ENCODE data around the gene CFAP92.

Gene CFAP92

GRCh38 chr3:128922804-128923459 is 70.9 kb downstream of the CFAP92 start:
- Histone ChIP-seq H3K27ac (ENCODE audit: low read depth, low read length, poor library complexity, severe bottlenecking) (no peak overlapping the region), H3K36me3 (ENCODE audit: insufficient read depth, low read length) (peaks cover 20% of the 10 kb centered on the region), H3K9me2 (ENCODE audit: low read depth, low read length) (no peaks in the 10 kb centered on the region), H3K9me3 (ENCODE audit: low read length) (peaks cover 17% of the 10 kb centered on the region), H3K4me3 (ENCODE audit: low read depth, low read length, poor library complexity, severe bottlenecking) (peak overlapping the region; percentile 14), H3K4me1 (ENCODE audit: insufficient read depth, low read length, severe bottlenecking) (peaks cover 9% of the 10 kb centered on the region), H3K79me2 (ENCODE audit: insufficient read depth, low read length) (no peaks in the 10 kb centered on the region), H3K4me2 (ENCODE audit: low read length) (peak overlapping the region; percentile 20; the same call in 1 of the 2 replicates), H2AFZ (ENCODE audit: low read length) (no peak overlapping the region), H3K9ac (ENCODE audit: low read length) (no peak overlapping the region), H3F3A (ENCODE audit: insufficient read depth, low read length) (no peaks in the 10 kb centered on the region), H4K20me1 (ENCODE audit: insufficient read depth, low read length) (no peaks in the 10 kb centered on the region), H3K27me3 (ENCODE audit: insufficient read depth, low read length) (no peaks in the 10 kb centered on the region)
- TF ChIP-seq, protein P1, sequence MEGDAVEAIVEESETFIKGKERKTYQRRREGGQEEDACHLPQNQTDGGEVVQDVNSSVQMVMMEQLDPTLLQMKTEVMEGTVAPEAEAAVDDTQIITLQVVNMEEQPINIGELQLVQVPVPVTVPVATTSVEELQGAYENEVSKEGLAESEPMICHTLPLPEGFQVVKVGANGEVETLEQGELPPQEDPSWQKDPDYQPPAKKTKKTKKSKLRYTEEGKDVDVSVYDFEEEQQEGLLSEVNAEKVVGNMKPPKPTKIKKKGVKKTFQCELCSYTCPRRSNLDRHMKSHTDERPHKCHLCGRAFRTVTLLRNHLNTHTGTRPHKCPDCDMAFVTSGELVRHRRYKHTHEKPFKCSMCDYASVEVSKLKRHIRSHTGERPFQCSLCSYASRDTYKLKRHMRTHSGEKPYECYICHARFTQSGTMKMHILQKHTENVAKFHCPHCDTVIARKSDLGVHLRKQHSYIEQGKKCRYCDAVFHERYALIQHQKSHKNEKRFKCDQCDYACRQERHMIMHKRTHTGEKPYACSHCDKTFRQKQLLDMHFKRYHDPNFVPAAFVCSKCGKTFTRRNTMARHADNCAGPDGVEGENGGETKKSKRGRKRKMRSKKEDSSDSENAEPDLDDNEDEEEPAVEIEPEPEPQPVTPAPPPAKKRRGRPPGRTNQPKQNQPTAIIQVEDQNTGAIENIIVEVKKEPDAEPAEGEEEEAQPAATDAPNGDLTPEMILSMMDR (IDR thresholded peaks at IDR 0.05; ENCODE audit: low read length): no peak
- no peak for TF ChIP-seq EZH2 (IDR thresholded peaks at IDR 0.05; ENCODE audit: borderline replicate concordance, low read length)

DNA sequence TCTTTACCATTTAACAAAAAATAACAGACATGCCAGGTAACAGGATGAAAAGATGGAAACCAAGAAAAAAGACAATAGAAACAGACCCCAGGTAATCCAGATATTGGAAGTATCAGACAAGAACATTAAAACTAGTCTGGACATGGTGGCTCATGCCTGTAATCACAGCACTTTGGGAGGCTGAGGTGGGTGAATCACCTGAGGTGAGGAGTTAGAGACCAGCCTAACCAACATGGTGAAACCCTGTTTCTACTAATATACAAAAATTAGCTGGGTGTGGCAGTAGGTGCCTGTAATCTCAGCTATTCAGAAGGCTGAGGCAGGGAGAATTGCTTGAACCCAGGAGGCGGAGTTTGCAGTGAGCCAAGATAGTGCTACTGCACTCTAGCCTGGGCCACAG is 73.9 kb downstream of the CFAP92 start:
- Histone ChIP-seq H3K9me2 (ENCODE audit: low read depth, low read length) (no peaks in the 10 kb centered on the region), H3K79me2 (ENCODE audit: insufficient read depth, low read length) (no peaks in the 10 kb centered on the region), H3K4me1 (ENCODE audit: insufficient read depth, low read length, severe bottlenecking) (peaks cover 9% of the 10 kb centered on the region), H3K4me3 (ENCODE audit: low read depth, low read length, poor library complexity, severe bottlenecking) (no peak overlapping the region), H4K20me1 (ENCODE audit: insufficient read depth, low read length) (no peaks in the 10 kb centered on the region), H3K9me3 (ENCODE audit: low read length) (peaks cover 3% of the 10 kb centered on the region; the same call in 1 of the 2 replicates), H3K4me2 (ENCODE audit: low read length) (no peak overlapping the region), H3K9ac (ENCODE audit: low read length) (no peak overlapping the region), H2AFZ (ENCODE audit: low read length) (no peak overlapping the region), H3K27ac (ENCODE audit: low read depth, low read length, poor library complexity, severe bottlenecking) (no peak overlapping the region), H3F3A (ENCODE audit: insufficient read depth, low read length) (no peaks in the 10 kb centered on the region), H3K27me3 (ENCODE audit: insufficient read depth, low read length) (no peaks in the 10 kb centered on the region), H3K36me3 (ENCODE audit: insufficient read depth, low read length) (peaks cover 49% of the 10 kb centered on the region)
- TF ChIP-seq, protein P1 (IDR thresholded peaks at IDR 0.05; ENCODE audit: low read length): no peak
- no peak for TF ChIP-seq EZH2 (IDR thresholded peaks at IDR 0.05; ENCODE audit: borderline replicate concordance, low read length)

DNA sequence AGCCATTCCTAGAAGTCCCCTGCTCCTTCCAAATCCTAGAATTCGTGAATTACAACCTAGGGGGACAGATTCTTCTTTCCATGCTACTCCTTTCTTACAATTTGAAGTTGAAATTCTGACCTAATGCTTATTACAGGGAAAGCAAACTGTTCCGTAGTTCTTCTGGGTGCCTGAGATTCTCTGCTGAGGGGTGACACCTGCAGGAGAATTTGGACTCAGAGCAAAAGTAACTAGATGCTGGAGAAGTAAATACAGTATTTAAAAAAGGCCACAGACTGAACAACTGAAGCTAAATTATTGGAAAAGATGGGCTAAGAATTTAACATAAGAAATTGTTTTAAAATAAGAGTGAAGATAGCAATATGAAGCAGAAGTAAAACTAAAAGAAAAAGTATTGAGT is 76.6 kb downstream of the CFAP92 start:
- H3K79me2 ChIP-seq (ENCODE audit: insufficient read depth, low read length): no peaks in the 10 kb centered on the region
- H3K9me2 ChIP-seq (ENCODE audit: low read depth, low read length): no peaks in the 10 kb centered on the region
- H3K36me3 ChIP-seq (ENCODE audit: insufficient read depth, low read length): peaks cover 76% of the 10 kb centered on the region
- H4K20me1 ChIP-seq (ENCODE audit: insufficient read depth, low read length): no peaks in the 10 kb centered on the region
- H3F3A ChIP-seq (ENCODE audit: insufficient read depth, low read length): no peaks in the 10 kb centered on the region
- H2AFZ ChIP-seq (ENCODE audit: low read length): no peak overlapping the region
- no peaks in the 10 kb centered on the region for H3K27me3 ChIP-seq (ENCODE audit: insufficient read depth, low read length)
- TF ChIP-seq, protein P1 (IDR thresholded peaks at IDR 0.05; ENCODE audit: low read length): no peak
- TF ChIP-seq EZH2 (IDR thresholded peaks at IDR 0.05; ENCODE audit: borderline replicate concordance, low read length): no peak
- no peak overlapping the region for H3K4me2 ChIP-seq (ENCODE audit: low read length)
- H3K27ac ChIP-seq (ENCODE audit: low read depth, low read length, poor library complexity, severe bottlenecking): no peak overlapping the region
- no peak overlapping the region for H3K4me3 ChIP-seq (ENCODE audit: low read depth, low read length, poor library complexity, severe bottlenecking)
- H3K4me1 ChIP-seq (ENCODE audit: insufficient read depth, low read length, severe bottlenecking): no peaks in the 10 kb centered on the region
- H3K9ac ChIP-seq (ENCODE audit: low read length): no peak overlapping the region
- no peaks in the 10 kb centered on the region for H3K9me3 ChIP-seq (ENCODE audit: low read length)

Measured in OCI-LY1 (cell line).